CD8-positive, alpha-beta memory T cell (primary cell): ENCODE measurements around the gene JAK2. TPM values are rescaled to one million over a fixed set of nuclear protein-coding genes. Genes with fewer than 3 reads are reported as not detected.
A peak's percentile ranks its signal among the peaks of the same experiment; 100 is the strongest.
"Not testable (repeated sequence)": the region's sequence is repeated elsewhere in the genome, so short reads cannot be mapped to it uniquely, and the experiment has no call there.

Experiments
- CTCF ChIA-PET: fragments of 350-600 bp; sonication (Branson Sonifier 250); formaldehyde crosslinking; loops from one replicate; lab custom pipeline; 2021; ENCODE audit warnings: antibody characterized with exemption; lab: Charles Lee
- POLR2A ChIA-PET: fragments of 350-600 bp; sonication (Branson Sonifier 250); formaldehyde crosslinking; loops from one replicate; lab custom pipeline; 2021; ENCODE audit warnings: antibody characterized with exemption; lab: Charles Lee
- DNase-seq, 5 donors: peaks; one replicate each; pipeline versions ENCODE4 v3.0.0 to v3.0.0-alpha.2; 2020 to 2022; ENCODE audit warnings: mixed read lengths in 1 of 5
- H3K27ac ChIP-seq: one replicate; pipeline ENCODE4 v1.7.0; 2013; ENCODE audit warnings: low read depth, mild to moderate bottlenecking, low read length, moderate library complexity
- H3K27me3 ChIP-seq: 2 replicates; pipeline ENCODE4 v1.7.0; 2013; ENCODE audit warnings: low read length, mild to moderate bottlenecking; ENCODE audit not compliant: insufficient read depth, poor library complexity, severe bottlenecking
- H3K36me3 ChIP-seq: 2 replicates; pipeline ENCODE4 v1.7.0; 2013; ENCODE audit warnings: mild to moderate bottlenecking, low read length, moderate library complexity; ENCODE audit not compliant: insufficient read depth
- H3K4me1 ChIP-seq: 2 replicates; pipeline ENCODE4 v1.7.0; 2013; ENCODE audit warnings: mild to moderate bottlenecking, low read length, moderate library complexity; ENCODE audit not compliant: insufficient read depth
- H3K4me3 ChIP-seq: 2 replicates; pipeline ENCODE4 v1.7.0; 2013; ENCODE audit warnings: mild to moderate bottlenecking, low read length
- H3K9me3 ChIP-seq: 2 replicates; pipeline ENCODE4 v1.7.0; 2013; ENCODE audit warnings: mild to moderate bottlenecking, low read length
- H3K27ac Mint-ChIP-seq, 8 donors: one replicate each; pipeline ENCODE4 v1.8.0; 2020 to 2021; ENCODE audit warnings: mixed read lengths in 8 of 8, mild to moderate bottlenecking in 6 of 8, inconsistent platforms in 3 of 8, moderate library complexity in 3 of 8
- H3K27me3 Mint-ChIP-seq, 2 donors: one replicate each; pipeline ENCODE4 v1.8.0; 2020 to 2021; ENCODE audit warnings: mixed read lengths in 2 of 2, mild to moderate bottlenecking in 1 of 2, moderate library complexity in 1 of 2
- H3K36me3 Mint-ChIP-seq, 3 donors: one replicate each; pipeline ENCODE4 v1.8.0; 2020 to 2021; ENCODE audit warnings: mixed read lengths in 3 of 3, inconsistent platforms in 1 of 3, mild to moderate bottlenecking in 1 of 3
- H3K4me1 Mint-ChIP-seq, 3 donors: one replicate each; pipeline ENCODE4 v1.8.0; 2020 to 2021; ENCODE audit warnings: mixed read lengths in 3 of 3, inconsistent platforms in 1 of 3, mild to moderate bottlenecking in 1 of 3
- H3K4me3 Mint-ChIP-seq, 7 donors: one replicate each; pipeline ENCODE4 v1.8.0; 2020 to 2021; ENCODE audit warnings: mixed read lengths in 7 of 7, mild to moderate bottlenecking in 6 of 7, moderate library complexity in 4 of 7, inconsistent platforms in 2 of 7
- H3K9me3 Mint-ChIP-seq, 5 donors: one replicate each; pipeline ENCODE4 v1.8.0; 2020 to 2022; ENCODE audit warnings: mixed read lengths in 5 of 5, mild to moderate bottlenecking in 3 of 5, moderate library complexity in 2 of 5, inconsistent platforms in 1 of 5
- polyA plus RNA-seq: library from polyadenylated mRNA; unstranded; fragments of 300-500 nt; fragmentation: Illumina TruSeq; gene quantifications from one replicate; pipeline ENCODE4 v1.2.3, GENCODE V29; 2021
- total RNA-seq, 2 experiments: library from RNA; stranded (reverse); gene quantifications; one replicate each; pipeline ENCODE4 v1.2.3, GENCODE V29; 2021

Gene JAK2
- total and polyA plus RNA-seq, 3 experiments from 2014 or later = 9.6 to 25.1 (median 24.9) TPM

DNA sequence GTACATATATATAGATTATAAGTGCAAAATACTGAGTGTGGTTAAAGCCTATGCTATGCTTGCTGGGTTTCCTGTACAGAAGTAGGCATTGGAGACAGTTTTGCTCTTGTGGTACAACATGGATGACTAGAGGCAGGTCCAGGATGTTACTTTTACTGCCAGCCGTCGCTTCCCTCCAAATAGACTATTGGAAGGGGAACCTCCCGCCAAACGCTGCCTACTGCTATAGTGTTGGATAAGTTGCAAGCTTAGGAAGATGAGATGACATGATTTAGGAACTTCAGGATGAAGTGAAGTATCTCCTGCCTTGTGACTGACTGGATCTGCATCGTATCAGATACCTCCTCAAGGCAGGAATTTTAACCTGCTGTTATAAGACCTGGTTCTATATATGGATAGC, 30.9 kb downstream of the JAK2 start:
- H3K9me3 ChIP-seq = peaks cover 11% of the 10 kb centered on the region
- H3K4me3 Mint-ChIP-seq = no peak overlapping the region
- POLR2A ChIA-PET = no interaction called here
- H3K27me3 Mint-ChIP-seq = no peaks in the 10 kb centered on the region
- H3K4me1 ChIP-seq = no peaks in the 10 kb centered on the region
- peak overlapping the region in 1 of 8 donors; percentile 34 for H3K27ac Mint-ChIP-seq
- no peaks in the 10 kb centered on the region for H3K36me3 ChIP-seq
- CTCF ChIA-PET = no interaction called here
- peaks cover 20 to 26% (median 22%) of the 10 kb centered on the region in 5 donors for H3K9me3 Mint-ChIP-seq
- no peak overlapping the region for H3K4me3 ChIP-seq
- no peak for DNase-seq
- peaks cover 19 to 61% (median 35%) of the 10 kb centered on the region in 3 donors for H3K4me1 Mint-ChIP-seq
- peaks cover 25 to 58% (median 44%) of the 10 kb centered on the region in 3 donors for H3K36me3 Mint-ChIP-seq
- no peak overlapping the region for H3K27ac ChIP-seq
- no peaks in the 10 kb centered on the region for H3K27me3 ChIP-seq

DNA sequence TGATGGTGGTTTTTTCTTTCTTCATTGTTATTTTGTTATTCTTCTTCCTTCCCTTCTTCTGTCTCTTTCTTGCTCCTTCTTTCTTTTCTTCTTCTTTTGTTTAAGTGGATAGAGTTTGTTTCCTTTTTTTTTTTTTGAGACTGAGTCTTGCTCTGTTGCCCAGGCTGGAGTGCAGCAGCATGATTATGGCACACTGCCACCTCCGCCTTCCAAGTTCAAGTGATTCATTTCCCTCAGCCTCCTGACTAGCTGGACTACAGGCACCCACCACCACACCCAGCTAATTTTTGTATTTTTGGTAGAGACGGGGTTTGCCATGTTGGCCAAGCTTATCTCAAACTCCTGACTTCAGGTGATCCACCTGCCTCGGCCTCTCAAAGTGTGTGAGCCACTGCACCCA, 40.3 kb downstream of the JAK2 start:
- no peak overlapping the region for H3K4me3 ChIP-seq
- POLR2A ChIA-PET = no interaction called here
- no peaks in the 10 kb centered on the region for H3K9me3 ChIP-seq
- H3K36me3 ChIP-seq = peaks cover 7% of the 10 kb centered on the region
- H3K27me3 ChIP-seq = no peaks in the 10 kb centered on the region
- Mint-ChIP-seq H3K9me3 (peaks cover 0 to 9% (median 3%) of the 10 kb centered on the region in 5 donors), H3K4me3 (peak overlapping the region in 1 of 7 donors; percentile 14), H3K27ac (no peak overlapping the region), H3K27me3 (no peaks in the 10 kb centered on the region), H3K36me3 (peaks cover 39 to 71% (median 66%) of the 10 kb centered on the region in 3 donors), H3K4me1 (peaks cover 20 to 50% (median 30%) of the 10 kb centered on the region in 3 donors)
- CTCF ChIA-PET = no interaction called here
- no peak overlapping the region for H3K27ac ChIP-seq
- DNase-seq = no peak
- no peaks in the 10 kb centered on the region for H3K4me1 ChIP-seq

DNA sequence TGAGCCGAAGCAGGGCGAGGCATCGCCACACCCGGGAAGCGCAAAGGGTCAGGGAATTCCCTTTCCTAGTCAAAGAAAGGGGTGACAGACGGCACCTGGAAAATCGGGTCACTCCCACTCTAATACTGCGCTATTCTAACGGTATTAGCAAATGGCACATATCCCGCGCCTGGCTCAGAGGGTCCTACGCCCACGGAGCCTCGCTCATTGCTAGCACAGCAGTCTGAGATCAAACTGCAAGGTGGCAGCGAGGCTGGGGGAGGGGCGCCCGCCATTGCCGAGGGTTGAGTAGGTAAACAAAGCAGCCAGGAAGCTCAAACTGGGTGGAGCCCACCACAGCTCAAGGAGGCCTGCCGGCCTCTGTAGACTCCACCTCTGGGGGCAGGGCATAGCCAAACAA, 46.9 kb downstream of the JAK2 start:
- H3K27me3 ChIP-seq, DNase-seq, H3K36me3 ChIP-seq, POLR2A ChIA-PET, H3K4me3 ChIP-seq, H3K27ac Mint-ChIP-seq, H3K27ac ChIP-seq, CTCF ChIA-PET, H3K27me3 Mint-ChIP-seq, H3K9me3 ChIP-seq, H3K4me3 Mint-ChIP-seq, H3K4me1 ChIP-seq, H3K9me3 Mint-ChIP-seq: not testable (repeated sequence)
- H3K36me3 Mint-ChIP-seq = peaks cover 19 to 60% (median 36%) of the 10 kb centered on the region in 3 donors
- H3K4me1 Mint-ChIP-seq = peaks cover 0 to 17% (median 9%) of the 10 kb centered on the region in 3 donors

- ChIA-PET CTCF (no interaction called here), POLR2A (no interaction called here)
- H3K4me1 ChIP-seq = no peaks in the 10 kb centered on the region
- H3K27me3 ChIP-seq = no peaks in the 10 kb centered on the region
- Mint-ChIP-seq H3K36me3 (peaks cover 14 to 38% (median 36%) of the 10 kb centered on the region in 3 donors), H3K27me3 (no peaks in the 10 kb centered on the region), H3K4me1 (peaks cover 0 to 6% (median 3%) of the 10 kb centered on the region in 3 donors), H3K27ac (no peak overlapping the region), H3K9me3 (peaks cover 0 to 10% (median 7%) of the 10 kb centered on the region in 5 donors), H3K4me3 (peak overlapping the region in 1 of 7 donors; percentile 40)
- DNase-seq = no peak
- H3K4me3 ChIP-seq = no peak overlapping the region
- H3K27ac ChIP-seq = no peak overlapping the region
- H3K36me3 ChIP-seq = no peaks in the 10 kb centered on the region
- H3K9me3 ChIP-seq = no peaks in the 10 kb centered on the region
Observed at GRCh38 chr9:5040730-5041389, 55.8 kb downstream of the JAK2 start.

DNA sequence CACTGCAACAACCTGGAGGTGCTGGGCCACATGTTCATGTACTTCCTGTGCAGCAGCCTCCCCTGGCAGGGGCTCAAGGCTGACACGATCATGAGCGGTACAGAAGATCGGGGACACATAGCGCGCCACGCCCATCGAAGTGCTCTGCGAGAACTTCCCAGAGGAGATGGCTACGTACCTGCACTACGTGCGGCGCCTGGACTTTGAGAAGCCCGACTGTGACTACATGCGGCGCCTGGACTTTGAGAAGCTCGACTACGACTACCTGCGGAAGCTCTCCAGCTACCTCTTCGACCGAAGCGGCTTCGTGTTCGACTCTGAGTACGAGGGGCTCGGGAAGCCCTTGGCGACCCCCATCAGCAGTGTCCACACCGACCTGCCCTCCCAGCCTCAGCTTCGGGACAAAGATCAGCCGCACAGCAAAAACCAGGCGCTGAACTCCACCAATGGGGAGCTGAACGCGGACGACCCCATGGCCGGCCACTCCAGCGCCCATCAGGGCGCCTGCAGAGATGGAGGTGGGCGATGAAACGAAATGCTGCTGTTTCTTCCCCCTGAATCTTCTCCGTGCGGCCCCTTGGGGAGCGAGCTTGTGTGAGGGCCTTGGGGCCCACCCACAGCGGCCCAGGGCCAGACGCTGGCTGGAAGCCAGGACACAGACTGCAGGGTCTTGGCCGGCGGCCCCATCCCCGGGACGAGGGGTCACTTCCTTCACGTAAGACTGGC, 56.5 kb downstream of the JAK2 start:
- peak overlapping the region in 1 of 7 donors; percentile 40 for H3K4me3 Mint-ChIP-seq
- no peaks in the 10 kb centered on the region for H3K27me3 Mint-ChIP-seq
- no peaks in the 10 kb centered on the region for H3K36me3 ChIP-seq
- peaks cover 0 to 10% (median 4%) of the 10 kb centered on the region in 3 donors for H3K4me1 Mint-ChIP-seq
- peaks cover 0 to 9% (median 7%) of the 10 kb centered on the region in 5 donors for H3K9me3 Mint-ChIP-seq
- no peaks in the 10 kb centered on the region for H3K27me3 ChIP-seq
- DNase-seq = peak in 1 of 5 donors; percentile 47
- no peaks in the 10 kb centered on the region for H3K4me1 ChIP-seq
- H3K4me3 ChIP-seq = no peak overlapping the region
- H3K27ac ChIP-seq = no peak overlapping the region
- H3K36me3 Mint-ChIP-seq = peaks cover 14 to 41% (median 36%) of the 10 kb centered on the region in 3 donors
- ChIA-PET POLR2A (no interaction called here), CTCF (interaction anchor here (0.7 kb wide), 1 partner anchor 145 kb away, joined by 3 read pairs; no protein-coding TSS in a partner anchor)
- no peak overlapping the region for H3K27ac Mint-ChIP-seq
- no peaks in the 10 kb centered on the region for H3K9me3 ChIP-seq

DNA sequence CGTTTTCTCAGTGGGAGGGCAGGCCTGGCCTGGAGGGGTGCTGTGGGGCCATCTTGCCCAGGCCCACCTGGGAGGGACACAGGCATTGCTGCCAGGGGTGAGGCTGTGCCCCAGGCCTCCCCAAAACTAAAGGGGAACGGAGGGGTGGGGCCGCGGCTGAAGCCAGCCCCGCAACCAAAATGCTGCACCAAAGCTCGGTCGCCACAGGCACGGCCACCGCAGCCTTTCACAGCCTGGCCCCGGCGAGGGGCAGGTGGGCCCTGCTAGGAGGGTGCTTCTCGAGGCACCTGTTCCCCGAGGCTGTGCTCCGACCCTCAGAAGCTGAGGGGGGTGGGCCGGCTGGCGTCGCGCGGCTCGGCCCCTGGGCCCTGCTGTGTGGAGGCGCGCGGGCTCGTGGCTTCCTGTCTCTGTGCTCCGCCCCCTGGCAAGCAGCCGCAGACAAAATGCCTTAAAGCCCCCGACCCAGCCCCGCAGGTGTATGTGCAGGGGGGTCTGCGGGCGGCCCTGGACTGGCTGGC, 57.6 kb downstream of the JAK2 start:
- H3K27ac Mint-ChIP-seq = peak overlapping the region in 3 of 8 donors; percentile 17 to 42 (median 26)
- no peak overlapping the region for H3K4me3 ChIP-seq

GRCh38 chr9:5043381-5043780, 58.3 kb downstream of the JAK2 start:
- H3K27ac ChIP-seq = no peak overlapping the region
- H3K27ac Mint-ChIP-seq = peak overlapping the region in 3 of 8 donors; percentile 17 to 42 (median 26)
- no peaks in the 10 kb centered on the region for H3K9me3 ChIP-seq
- H3K4me3 ChIP-seq = no peak overlapping the region
- POLR2A ChIA-PET = no interaction called here
- DNase-seq = no peak
- peak overlapping the region in 3 of 7 donors; percentile 32 to 65 (median 63) for H3K4me3 Mint-ChIP-seq
- peaks cover 0 to 7% (median 5%) of the 10 kb centered on the region in 5 donors for H3K9me3 Mint-ChIP-seq
- H3K27me3 ChIP-seq = no peaks in the 10 kb centered on the region
- H3K4me1 Mint-ChIP-seq = peaks cover 0 to 17% (median 4%) of the 10 kb centered on the region in 3 donors
- H3K27me3 Mint-ChIP-seq = no peaks in the 10 kb centered on the region
- CTCF ChIA-PET = no interaction called here
- H3K36me3 ChIP-seq = no peaks in the 10 kb centered on the region
- H3K4me1 ChIP-seq = no peaks in the 10 kb centered on the region
- H3K36me3 Mint-ChIP-seq = peaks cover 13 to 47% (median 33%) of the 10 kb centered on the region in 3 donors

More for the DNA sequence above, 57.6 kb downstream of the JAK2 start:
- Histone ChIP-seq H3K4me1 (no peaks in the 10 kb centered on the region), H3K27ac (no peak overlapping the region), H3K36me3 (no peaks in the 10 kb centered on the region), H3K9me3 (no peaks in the 10 kb centered on the region), H3K27me3 (no peaks in the 10 kb centered on the region)
- Mint-ChIP-seq H3K36me3 (peaks cover 14 to 45% (median 33%) of the 10 kb centered on the region in 3 donors), H3K9me3 (peaks cover 0 to 7% (median 5%) of the 10 kb centered on the region in 5 donors), H3K27me3 (no peaks in the 10 kb centered on the region), H3K4me3 (peak overlapping the region in 3 of 7 donors; percentile 32 to 65 (median 63)), H3K4me1 (peaks cover 0 to 17% (median 4%) of the 10 kb centered on the region in 3 donors)
- ChIA-PET POLR2A (no interaction called here), CTCF (interaction anchor here (0.7 kb wide), 1 partner anchor 144 kb away, joined by 3 read pairs; no protein-coding TSS in a partner anchor)
- peak in 1 of 5 donors; percentile 46 for DNase-seq
